ENCODE measurements around the gene MYT1. TPM values are rescaled to one million over a fixed set of nuclear protein-coding genes. Genes with fewer than 3 reads are reported as not detected.

MYT1 gene
- total and polyA plus RNA-seq, 9 of the 15 experiments (the other 6 are each of a cell fraction or from before 2014, with no cell fraction given) = 0.02 to 0.12 (median 0.06) TPM; not detected in 4

DNA sequence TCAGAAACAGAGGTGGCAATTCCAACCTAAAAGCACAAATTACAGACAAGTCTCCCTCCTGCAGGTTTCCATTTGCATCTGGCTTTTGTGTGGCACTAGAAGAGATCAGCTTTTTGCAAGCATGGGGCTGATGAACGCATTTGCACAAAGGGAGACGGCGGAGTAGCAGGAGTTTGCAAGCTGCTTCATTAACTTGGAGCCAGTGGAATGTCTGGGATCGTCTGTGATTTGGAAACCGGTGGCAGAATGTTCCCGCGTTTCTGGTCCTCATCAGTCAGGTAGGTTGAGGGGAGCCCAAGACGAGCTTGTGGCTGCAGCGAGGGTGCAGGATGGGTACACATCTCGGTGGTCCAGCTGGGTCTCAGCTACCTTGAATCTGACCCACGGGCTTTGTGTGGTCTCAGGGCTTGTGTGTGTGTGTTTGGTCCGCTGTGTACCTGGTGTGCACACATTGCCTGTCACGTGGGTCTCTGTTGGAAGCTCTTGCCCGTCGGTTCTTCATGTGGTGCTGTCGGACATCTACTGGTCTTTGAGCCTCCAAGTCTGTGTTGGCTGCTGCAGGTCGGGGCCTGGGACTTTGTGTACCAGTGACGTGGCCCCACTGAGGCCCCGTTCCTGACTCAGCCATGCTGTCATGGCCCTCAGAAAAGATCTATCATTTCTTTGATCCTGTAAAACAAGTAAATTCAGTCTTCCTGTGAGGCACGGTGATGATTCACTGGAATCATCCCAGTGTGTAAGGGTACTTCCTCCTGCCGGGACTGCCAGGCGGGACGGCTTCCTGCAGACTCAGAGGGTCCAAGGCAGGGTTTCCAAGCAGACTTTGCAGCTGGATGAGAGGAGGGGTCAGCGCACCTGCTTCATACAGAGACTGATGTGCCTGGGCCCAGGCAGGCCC lies 12.4 kb upstream of the MYT1 start:
- Histone ChIP-seq H3K4me2 (ENCODE audit: insufficient read depth, low read length) (no peak overlapping the region), H3K9me3 (replicated peaks; ENCODE audit: control insufficient read depth, insufficient read depth, low read depth, low read length) (peaks cover 3% of the 10 kb centered on the region), H3K27ac (ENCODE audit: extremely low read depth, low read depth, low read length) (no peak overlapping the region), H4K20me1 (replicated peaks; ENCODE audit: control insufficient read depth, insufficient read depth, low read length) (peaks cover 6% of the 10 kb centered on the region), H3K9me1 (ENCODE audit: control insufficient read depth, insufficient read depth, low read length) (peaks cover 2% of the 10 kb centered on the region), H3K9ac (ENCODE audit: insufficient read depth in 1 of 2, low read depth in 2 of 2, low read length in 2 of 2) (no peak overlapping the region), H3K4me3 (no peak overlapping the region), H3K36me3 (ENCODE audit: control insufficient read depth, insufficient read depth, low read length) (no peaks in the 10 kb centered on the region), H3K4me1 (replicated peaks in 1 of 2; ENCODE audit: control insufficient read depth in 2 of 2, insufficient read depth in 2 of 2, low read length in 2 of 2) (peaks cover 0 to 15% of the 10 kb centered on the region in 2 experiments; a peak in 1 of 5 replicates), H3K27me3 (ENCODE audit: control insufficient read depth in 2 of 2, insufficient read depth in 2 of 2, low read length in 2 of 2) (peaks cover 0 to 52% of the 10 kb centered on the region in 2 experiments; a peak in 4 of 5 replicates), H2AFZ (ENCODE audit: low read depth, low read length) (no peak overlapping the region), H3K79me2 (ENCODE audit: control insufficient read depth, insufficient read depth, low read length) (no peaks in the 10 kb centered on the region)
- POLR2A ChIA-PET = interaction anchor here (0.6 kb wide), 2 partner anchors 10 to 583 kb away, joined by 3 read pairs; no protein-coding TSS in a partner anchor
- FAIRE-seq (no peak), DNase-seq (ENCODE audit: extremely low read depth in 1 of 4, low spot score in 3 of 4) (no peak), ATAC-seq (no peak)
- intact Hi-C loops (cut with micrococcal nuclease) = no loop called here
- BruUV-seq (replicated peaks) = no TSS peak
- CTCF ChIA-PET (ENCODE audit: low intra/inter-chr PET ratio) = no interaction called here
- in situ Hi-C loops (cut with MboI) = no loop called here
- TF ChIP-seq TFE3 (CRISPR knock-in tag; IDR thresholded peaks at IDR 0.05) (peak; percentile 7; the same call in 1 of the 2 replicates), SAFB (IDR thresholded peaks at IDR 0.05; ENCODE audit: borderline replicate concordance, low read depth, low read length) (no peak)
- WGBS (ENCODE audit: insufficient coverage, low coverage, missing lambda C conversion rate) = under 1% methylated on average over 24 of the region's 24 CpGs
